Measurements from ENCODE around the gene GFRAL.
"Not testable (repeated sequence)": the region's sequence is repeated elsewhere in the genome, so short reads cannot be mapped to it uniquely, and the experiment has no call there.

GFRAL gene

DNA sequence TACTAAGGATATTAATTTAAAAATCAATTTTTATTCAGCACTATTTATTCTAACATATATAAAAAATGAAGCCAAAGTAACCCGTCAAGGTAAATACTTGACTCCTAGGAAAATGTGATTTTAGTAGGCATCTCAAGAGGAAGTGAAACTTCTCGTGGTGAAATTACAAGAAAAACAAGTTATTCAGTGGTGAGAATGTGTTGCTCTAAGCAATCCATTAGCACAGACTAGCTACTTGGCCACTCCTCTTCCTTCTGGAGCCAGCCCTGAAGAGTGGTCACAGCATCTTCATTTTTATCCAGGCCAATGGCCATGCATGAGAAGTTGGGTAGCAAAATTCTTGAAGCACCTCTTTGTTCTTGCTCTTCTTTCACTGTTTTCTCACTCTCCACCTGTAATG is 40.4 kb upstream of the GFRAL start:
- Histone ChIP-seq H3K27ac (replicated peaks; ENCODE audit: low read length) (no peak overlapping the region), H3K4ac (ENCODE audit: low read length) (no peak overlapping the region), H2AFZ (ENCODE audit: low read length) (no peak overlapping the region), H2BK5ac (ENCODE audit: low read length) (no peak overlapping the region), H3K18ac (ENCODE audit: low read length) (no peak overlapping the region), H3K79me1 (ENCODE audit: low read depth, low read length) (no peaks in the 10 kb centered on the region), H4K8ac (ENCODE audit: low read depth, low read length) (no peak overlapping the region), H3K14ac (ENCODE audit: low read length) (no peak overlapping the region), H3K4me3 (ENCODE audit: low read length in 2 of 2) (no peak overlapping the region), H3K4me2 (ENCODE audit: insufficient read depth, low read length, poor library complexity, severe bottlenecking) (no peak overlapping the region), H3K9ac (ENCODE audit: low read depth, low read length, poor library complexity) (no peak overlapping the region), H4K91ac (ENCODE audit: low read depth, low read length, poor library complexity) (no peak overlapping the region), H3K23ac (ENCODE audit: low read depth, low read length, poor library complexity) (no peak overlapping the region), H3K4me1 (ENCODE audit: control insufficient read depth in 2 of 2, insufficient read depth in 1 of 2, low read depth in 1 of 2, low read length in 2 of 2) (no peaks in the 10 kb centered on the region), H2BK12ac (ENCODE audit: low read length) (no peak overlapping the region), H2BK120ac (ENCODE audit: low read depth, low read length) (no peak overlapping the region), H3K9me3 (replicated peaks in 1 of 2; ENCODE audit: control insufficient read depth in 2 of 2, insufficient read depth in 1 of 2, low read depth in 1 of 2, low read length in 2 of 2) (no peaks in the 10 kb centered on the region), H2AK5ac (ENCODE audit: low read depth, low read length) (no peak overlapping the region), H3K27me3 (ENCODE audit: control insufficient read depth in 3 of 3, insufficient read depth in 3 of 3, low read depth in 1 of 3, low read length in 3 of 3) (no peaks in the 10 kb centered on the region), H3K36me3 (replicated peaks in 1 of 2; ENCODE audit: control insufficient read depth in 2 of 2, insufficient read depth in 2 of 2, low read length in 2 of 2) (no peaks in the 10 kb centered on the region), H2BK15ac (ENCODE audit: low read length) (no peak overlapping the region)
- DNase-seq (ENCODE audit: low spot score): no peak
- WGBS, 2 donors (ENCODE audit: extremely low coverage in 2 of 2, insufficient read length in 2 of 2, insufficient replicate concordance in 1 of 2): no CpG with 5 or more reads among the region's 2 CpGs

- H3K4me3 ChIP-seq (ENCODE audit: low read length in 2 of 2): no peak overlapping the region
- H4K91ac ChIP-seq (ENCODE audit: low read depth, low read length, poor library complexity): no peak overlapping the region
- no peak overlapping the region for H2AFZ ChIP-seq (ENCODE audit: low read length)
- no peak overlapping the region for H2BK12ac ChIP-seq (ENCODE audit: low read length)
- no peak overlapping the region for H2BK15ac ChIP-seq (ENCODE audit: low read length)
- DNase-seq (ENCODE audit: low spot score): no peak
- no peak overlapping the region for H2BK120ac ChIP-seq (ENCODE audit: low read depth, low read length)
- no CpG with 5 or more reads among the region's 2 CpGs for WGBS, 2 donors (ENCODE audit: extremely low coverage in 2 of 2, insufficient read length in 2 of 2, insufficient replicate concordance in 1 of 2)
- H3K4me1 ChIP-seq (ENCODE audit: control insufficient read depth in 2 of 2, insufficient read depth in 1 of 2, low read depth in 1 of 2, low read length in 2 of 2): no peaks in the 10 kb centered on the region
- H4K8ac ChIP-seq (ENCODE audit: low read depth, low read length): no peak overlapping the region
- no peak overlapping the region for H3K23ac ChIP-seq (ENCODE audit: low read depth, low read length, poor library complexity)
- no peak overlapping the region for H3K9ac ChIP-seq (ENCODE audit: low read depth, low read length, poor library complexity)
- H3K27me3 ChIP-seq (ENCODE audit: control insufficient read depth in 3 of 3, insufficient read depth in 3 of 3, low read depth in 1 of 3, low read length in 3 of 3): no peaks in the 10 kb centered on the region
- H3K9me3 ChIP-seq (replicated peaks in 1 of 2; ENCODE audit: control insufficient read depth in 2 of 2, insufficient read depth in 1 of 2, low read depth in 1 of 2, low read length in 2 of 2): no peaks in the 10 kb centered on the region
- H3K36me3 ChIP-seq (replicated peaks in 1 of 2; ENCODE audit: control insufficient read depth in 2 of 2, insufficient read depth in 2 of 2, low read length in 2 of 2): no peaks in the 10 kb centered on the region
- no peak overlapping the region for H2BK5ac ChIP-seq (ENCODE audit: low read length)
- H3K79me1 ChIP-seq (ENCODE audit: low read depth, low read length): no peaks in the 10 kb centered on the region
- no peak overlapping the region for H3K4me2 ChIP-seq (ENCODE audit: insufficient read depth, low read length, poor library complexity, severe bottlenecking)
- H3K18ac ChIP-seq (ENCODE audit: low read length): no peak overlapping the region
- H3K27ac ChIP-seq (replicated peaks; ENCODE audit: low read length): no peak overlapping the region
- no peak overlapping the region for H3K14ac ChIP-seq (ENCODE audit: low read length)
- no peak overlapping the region for H2AK5ac ChIP-seq (ENCODE audit: low read depth, low read length)
- no peak overlapping the region for H3K4ac ChIP-seq (ENCODE audit: low read length)
Observed at GRCh38 chr6:55290736-55291135, 36.5 kb upstream of the GFRAL start.

DNA sequence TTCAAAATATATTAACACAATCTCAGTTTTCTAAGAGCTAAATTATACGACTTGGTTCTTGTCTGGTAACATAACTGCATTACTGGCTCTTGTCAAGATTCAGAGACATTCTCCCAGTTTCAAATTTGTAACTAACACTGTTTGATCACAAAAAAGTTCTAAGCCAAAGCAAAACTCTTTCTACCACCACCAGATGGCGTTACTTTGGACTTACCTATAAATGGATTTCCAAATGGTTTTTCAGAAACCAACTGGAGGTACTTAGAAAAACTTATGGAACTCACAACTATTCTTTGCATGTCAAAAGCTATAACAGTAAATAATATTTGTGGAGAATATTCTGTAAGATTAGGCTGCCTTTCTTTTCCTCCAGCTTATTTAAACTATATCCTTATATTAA is 34.2 kb upstream of the GFRAL start:
- H3K4me2 ChIP-seq (ENCODE audit: insufficient read depth, low read length, poor library complexity, severe bottlenecking): no peak overlapping the region

DNA sequence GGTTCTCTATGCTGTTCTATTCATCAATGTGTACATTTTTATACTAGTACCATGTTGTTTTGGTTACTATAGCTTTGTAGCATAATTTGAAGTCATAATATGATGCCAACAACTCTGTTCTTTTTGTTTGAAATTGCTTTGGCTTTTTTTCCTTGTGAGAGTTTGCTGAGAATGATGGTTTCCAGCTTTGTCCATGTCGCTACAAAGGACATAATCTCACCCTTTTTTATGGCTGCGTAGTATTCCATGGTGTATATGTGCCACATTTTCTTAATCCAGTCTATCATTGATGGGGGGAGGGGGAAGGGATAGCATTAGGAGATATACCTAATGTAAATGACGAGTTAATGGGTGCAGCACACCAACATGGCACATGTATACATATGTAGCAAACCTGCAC is 30.1 kb upstream of the GFRAL start:
- not testable (repeated sequence) for H3K4me2 ChIP-seq (ENCODE audit: insufficient read depth, low read length, poor library complexity, severe bottlenecking); H2BK12ac ChIP-seq (ENCODE audit: low read length); H3K36me3 ChIP-seq (replicated peaks in 1 of 2; ENCODE audit: control insufficient read depth in 2 of 2, insufficient read depth in 2 of 2, low read length in 2 of 2); H3K9ac ChIP-seq (ENCODE audit: low read depth, low read length, poor library complexity); H3K4me1 ChIP-seq (ENCODE audit: control insufficient read depth in 2 of 2, insufficient read depth in 1 of 2, low read depth in 1 of 2, low read length in 2 of 2); H2BK5ac ChIP-seq (ENCODE audit: low read length); H2AK5ac ChIP-seq (ENCODE audit: low read depth, low read length); H3K79me1 ChIP-seq (ENCODE audit: low read depth, low read length); H3K14ac ChIP-seq (ENCODE audit: low read length); H3K23ac ChIP-seq (ENCODE audit: low read depth, low read length, poor library complexity); H3K27me3 ChIP-seq (ENCODE audit: control insufficient read depth in 3 of 3, insufficient read depth in 3 of 3, low read depth in 1 of 3, low read length in 3 of 3); H3K27ac ChIP-seq (replicated peaks; ENCODE audit: low read length); H3K9me3 ChIP-seq (replicated peaks in 1 of 2; ENCODE audit: control insufficient read depth in 2 of 2, insufficient read depth in 1 of 2, low read depth in 1 of 2, low read length in 2 of 2); H2BK15ac ChIP-seq (ENCODE audit: low read length); H3K18ac ChIP-seq (ENCODE audit: low read length); H4K91ac ChIP-seq (ENCODE audit: low read depth, low read length, poor library complexity); DNase-seq (ENCODE audit: low spot score); H3K4ac ChIP-seq (ENCODE audit: low read length); H2AFZ ChIP-seq (ENCODE audit: low read length); H2BK120ac ChIP-seq (ENCODE audit: low read depth, low read length); H3K4me3 ChIP-seq (ENCODE audit: low read length in 2 of 2); H4K8ac ChIP-seq (ENCODE audit: low read depth, low read length)
- no CpG with 5 or more reads among the region's 3 CpGs for WGBS, 2 donors (ENCODE audit: extremely low coverage in 2 of 2, insufficient read length in 2 of 2, insufficient replicate concordance in 1 of 2)

More for the DNA sequence above, 34.2 kb upstream of the GFRAL start:
- Histone ChIP-seq H2BK120ac (ENCODE audit: low read depth, low read length) (no peak overlapping the region), H2AK5ac (ENCODE audit: low read depth, low read length) (no peak overlapping the region), H4K8ac (ENCODE audit: low read depth, low read length) (no peak overlapping the region), H3K27me3 (ENCODE audit: control insufficient read depth in 3 of 3, insufficient read depth in 3 of 3, low read depth in 1 of 3, low read length in 3 of 3) (no peaks in the 10 kb centered on the region), H3K79me1 (ENCODE audit: low read depth, low read length) (no peaks in the 10 kb centered on the region), H3K4me1 (ENCODE audit: control insufficient read depth in 2 of 2, insufficient read depth in 1 of 2, low read depth in 1 of 2, low read length in 2 of 2) (no peaks in the 10 kb centered on the region), H2BK15ac (ENCODE audit: low read length) (no peak overlapping the region), H3K18ac (ENCODE audit: low read length) (no peak overlapping the region), H2BK5ac (ENCODE audit: low read length) (no peak overlapping the region), H3K9me3 (replicated peaks in 1 of 2; ENCODE audit: control insufficient read depth in 2 of 2, insufficient read depth in 1 of 2, low read depth in 1 of 2, low read length in 2 of 2) (no peaks in the 10 kb centered on the region), H4K91ac (ENCODE audit: low read depth, low read length, poor library complexity) (no peak overlapping the region), H2AFZ (ENCODE audit: low read length) (no peak overlapping the region), H3K23ac (ENCODE audit: low read depth, low read length, poor library complexity) (no peak overlapping the region), H2BK12ac (ENCODE audit: low read length) (no peak overlapping the region), H3K4ac (ENCODE audit: low read length) (no peak overlapping the region), H3K27ac (replicated peaks; ENCODE audit: low read length) (no peak overlapping the region), H3K9ac (ENCODE audit: low read depth, low read length, poor library complexity) (no peak overlapping the region), H3K36me3 (replicated peaks in 1 of 2; ENCODE audit: control insufficient read depth in 2 of 2, insufficient read depth in 2 of 2, low read length in 2 of 2) (no peaks in the 10 kb centered on the region), H3K14ac (ENCODE audit: low read length) (no peak overlapping the region), H3K4me3 (ENCODE audit: low read length in 2 of 2) (no peak overlapping the region)
- DNase-seq (ENCODE audit: low spot score): no peak
- no CpG with 5 or more reads among the region's 2 CpGs for WGBS, 2 donors (ENCODE audit: extremely low coverage in 2 of 2, insufficient read length in 2 of 2, insufficient replicate concordance in 1 of 2)
